Panc1 (cell line): Measurements from ENCODE around the gene ENOX1. TPM values are rescaled to one million over a fixed set of nuclear protein-coding genes. Genes with fewer than 3 reads are reported as not detected.

Experiments
- ATAC-seq: fragments of 200-7000 bp; cut with Tn5 transposase; 2 replicates; pipeline ENCODE4 v1.9.1; 2020; ENCODE audit warnings: mild to moderate bottlenecking, moderate library complexity
- BruUV-seq: library from RNA; stranded (reverse); fragments of 400-500 nt; replicated peaks from 2 replicates; lab custom pipeline; 2021; lab: Mats Ljungman, UMichigan
- CTCF ChIA-PET: fragments of 300-600 bp; sonication (Branson Sonifier 250); formaldehyde crosslinking; loops from one replicate; lab custom pipeline; 2022; ENCODE audit warnings: antibody characterized with exemption; lab: Charles Lee
- POLR2A ChIA-PET: fragments of 300-600 bp; sonication (Branson Sonifier 250); formaldehyde crosslinking; loops from one replicate; lab custom pipeline; 2022; ENCODE audit warnings: antibody characterized with exemption; lab: Charles Lee
- DNase-seq: peaks from one replicate; pipeline ENCODE4 v3.0.0-alpha.2; 2010; ENCODE audit warnings: low read depth, low spot score
- H3K27ac ChIP-seq: 2 replicates; pipeline ENCODE4 v1.5.1; 2011; ENCODE audit warnings: mild to moderate bottlenecking, low read length, inconsistent platforms
- H3K27me3 ChIP-seq: fragments of 200-500 bp; sonication (Bioruptor generic); 2 replicates; pipeline ENCODE4 v1.6.0; 2014; ENCODE audit warnings: low read length, inconsistent platforms; ENCODE audit not compliant: control insufficient read depth, insufficient read depth
- H3K36me3 ChIP-seq: fragments of 200-500 bp; sonication (Bioruptor generic); 2 replicates; pipeline ENCODE4 v1.5.1; 2014; ENCODE audit warnings: inconsistent platforms, mild to moderate bottlenecking, low read length, moderate library complexity; ENCODE audit not compliant: control insufficient read depth, insufficient read depth
- H3K4me1 ChIP-seq: 2 replicates; pipeline ENCODE4 v1.5.1; 2011; ENCODE audit warnings: inconsistent platforms, mild to moderate bottlenecking, low read length, moderate library complexity; ENCODE audit not compliant: control insufficient read depth, insufficient read depth
- H3K4me3 ChIP-seq, 2 experiments: 2 replicates each; pipeline ENCODE4 v1.5.1; 2011 to 2012; ENCODE audit warnings: low read depth in 2 of 2, low read length in 2 of 2, mild to moderate bottlenecking in 2 of 2, inconsistent platforms in 1 of 2, moderate library complexity in 1 of 2
- H3K9me3 ChIP-seq: fragments of 200-500 bp; sonication (Bioruptor generic); 2 replicates; pipeline ENCODE4 v1.5.1; 2014; ENCODE audit warnings: low read depth, mild to moderate bottlenecking, inconsistent platforms, low read length, moderate library complexity; ENCODE audit not compliant: control insufficient read depth, insufficient read depth
- CTCF ChIP-seq: fragments of 450-650 bp; IDR thresholded peaks from 2 replicates; pipeline ENCODE4 v1.5.1; 2017; ENCODE audit warnings: mild to moderate bottlenecking
- POLR2AphosphoS5 ChIP-seq: IDR thresholded peaks from 2 replicates; pipeline ENCODE4 v1.6.1; 2012; ENCODE audit warnings: mild to moderate bottlenecking, low read depth, low read length, moderate library complexity
- REST ChIP-seq, 2 experiments: IDR thresholded peaks; 2 replicates each; pipeline ENCODE4 v1.6.1; 2011 to 2012; ENCODE audit warnings: low read depth in 2 of 2, control low read depth in 1 of 2, low read length in 1 of 2, mild to moderate bottlenecking in 1 of 2, moderate library complexity in 1 of 2; ENCODE audit not compliant: insufficient read depth in 1 of 2
- SIN3A ChIP-seq: IDR thresholded peaks from 2 replicates; pipeline ENCODE4 v1.6.1; 2012; ENCODE audit warnings: low read depth, mild to moderate bottlenecking, low read length, moderate library complexity, borderline replicate concordance; ENCODE audit not compliant: insufficient read depth
- TCF7L2 ChIP-seq: IDR thresholded peaks from 2 replicates; pipeline ENCODE4 v1.6.1; 2011; ENCODE audit warnings: mild to moderate bottlenecking, low read depth, low read length, inconsistent platforms
- in situ Hi-C: cut with HindIII; loops from 2 replicates; pipeline ENCODE4 v1.10.0; 2016; ENCODE audit warnings: low sequenced_read_pairs, low pct_unique_long_range_greater_than_20kb
- intact Hi-C: fragments of 100-400 bp; cut with micrococcal nuclease; formaldehyde crosslinking; loops from one replicate; pipeline ENCODE4 v1.10.0; 2022; ENCODE audit not compliant: unreplicated experiment
- total RNA-seq: library from RNA; stranded (reverse); gene quantifications from one replicate; pipeline ENCODE4 v1.2.1, GENCODE V29; 2021; ENCODE audit not compliant: unreplicated experiment

The ENOX1 gene
- total RNA-seq, 1 experiment from 2014 or later, result 0.23 TPM

GRCh38 chr13:43657485-43657884 lies 129.3 kb downstream of the ENOX1 start:
- H3K9me3 ChIP-seq, result no peaks in the 10 kb centered on the region
- H3K27me3 ChIP-seq, result no peaks in the 10 kb centered on the region
- ATAC-seq, result no peak
- intact Hi-C loops (no loop called here), in situ Hi-C loops (no loop called here)
- H3K36me3 ChIP-seq, result no peaks in the 10 kb centered on the region
- no TSS peak for BruUV-seq
- H3K27ac ChIP-seq, result no peak overlapping the region
- ChIA-PET CTCF (no interaction called here), POLR2A (no interaction called here)
- H3K4me1 ChIP-seq, result no peaks in the 10 kb centered on the region
- no peak for TF ChIP-seq REST (IDR thresholded peaks at IDR 0.05; ENCODE audit: insufficient read depth in 1 of 2, low read depth in 2 of 2, low read length in 1 of 2)
- TF ChIP-seq CTCF, result no peak
- TF ChIP-seq SIN3A, result no peak
- no peak for TF ChIP-seq TCF7L2
- no peak for TF ChIP-seq POLR2AphosphoS5
- H3K4me3 ChIP-seq, result no peak overlapping the region
- no peak for DNase-seq

- TF ChIP-seq POLR2AphosphoS5 (no peak), SIN3A (no peak), TCF7L2 (no peak), REST (IDR thresholded peaks at IDR 0.05; ENCODE audit: insufficient read depth in 1 of 2, low read depth in 2 of 2, low read length in 1 of 2) (no peak), CTCF (no peak)
- in situ Hi-C loops (no loop called here), intact Hi-C loops (no loop called here)
- ChIA-PET POLR2A (no interaction called here), CTCF (no interaction called here)
- no TSS peak for BruUV-seq
- Histone ChIP-seq H3K4me3 (no peak overlapping the region), H3K36me3 (no peaks in the 10 kb centered on the region), H3K27ac (no peak overlapping the region), H3K4me1 (no peaks in the 10 kb centered on the region), H3K9me3 (no peaks in the 10 kb centered on the region), H3K27me3 (no peaks in the 10 kb centered on the region)
- no peak for ATAC-seq
- DNase-seq, result no peak
These were observed 132.8 kb downstream of the ENOX1 start for GRCh38 chr13:43653980-43654379.
